Body of pancreas (tissue), 4 donors: ENCODE measurements around the gene CHTF8.

Experiments used
- CTCF ChIP-seq, 7 experiments: fragments of 450-650 bp in 4 of 7; fragments of 200-600 bp in 3 of 7; sonication (generic) in 3 of 7; IDR thresholded peaks; one replicate each; pipeline ENCODE4 v1.5.1; 2016 to 2019; ENCODE audit warnings: antibody characterized with exemption in 7 of 7
- POLR2A ChIP-seq, 3 donors: fragments of 450-650 bp; IDR thresholded peaks; one replicate each; pipeline ENCODE4 v1.6.1; 2016; ENCODE audit warnings: antibody characterized with exemption in 3 of 3, mild to moderate bottlenecking in 2 of 3

DNA sequence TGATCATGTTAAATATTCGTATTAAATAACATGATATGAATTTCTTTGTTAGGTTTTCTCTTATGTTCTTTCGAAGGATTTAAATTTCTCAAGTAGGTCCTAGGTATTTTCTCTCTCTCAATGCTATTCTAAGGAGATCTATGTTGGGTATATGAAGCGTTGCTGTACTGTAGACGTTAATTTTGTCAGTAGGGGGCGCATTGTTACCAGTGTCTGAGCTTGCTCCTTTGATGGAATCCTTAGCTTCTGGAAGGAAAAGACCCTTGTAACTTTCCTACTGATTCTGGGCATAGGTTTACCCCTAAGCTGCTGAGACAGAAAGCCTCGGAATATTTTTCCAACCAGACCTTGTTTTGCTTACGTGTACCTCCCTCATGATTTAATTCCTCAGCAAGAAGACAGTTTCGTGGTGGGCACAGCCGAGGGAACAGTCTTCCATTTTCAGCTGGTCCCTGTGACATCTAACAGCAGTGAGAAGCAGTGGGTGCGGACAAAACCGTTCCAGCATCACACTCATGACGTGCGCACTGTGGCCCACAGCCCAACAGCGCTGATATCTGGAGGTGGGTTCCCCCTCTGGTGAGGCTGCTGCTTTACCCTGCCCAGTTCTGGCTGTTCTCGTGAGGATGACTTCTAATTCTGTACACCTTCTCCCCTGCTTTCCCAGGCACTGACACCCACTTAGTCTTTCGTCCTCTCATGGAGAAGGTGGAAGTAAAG is 17.9 kb upstream of the CHTF8 start:
- TF ChIP-seq CTCF (IDR thresholded peaks at IDR 0.05) (peak; percentile 66 to 83 (median 76)), POLR2A (IDR thresholded peaks at IDR 0.05) (no peak)
